Heart left ventricle (tissue), 13 donors: Measurements from ENCODE around the gene CACNA1S.

ENCODE experiments used
- POLR2A ChIP-seq, 2 donors: fragments of 450-650 bp; IDR thresholded peaks; one replicate each; pipeline ENCODE4 v1.6.1; 2017; ENCODE audit warnings: antibody characterized with exemption in 2 of 2, mild to moderate bottlenecking in 2 of 2, moderate library complexity in 2 of 2
- TF ChIP-seq, protein P1 (sequence below), 12 donors: fragments of 200-600 bp; sonication (generic) in 4 of 12; IDR thresholded peaks; one replicate each; pipeline versions ENCODE4 v1.5.0 to v1.8.0; 2018 to 2022; ENCODE audit warnings: antibody characterized with exemption in 12 of 12, mild to moderate bottlenecking in 5 of 12
- donor health status: ischemic (EF 13 %, LVEDD 7.1; RV severe dilation, severe dysfunction).
- donor health status: DM: no; HTN: yes; CAD: no.
- donor health status: DM: no; HTN: no; CAD: no.
- donor health status: ischemic (EF 25% LVEDD 6.9; RV normal size, moderate dysfunction).
- donor health status: ischemic (EF 25% LVEDD 5.7; RV mildly dilated, moderate dysfunction).
- donor health status: ischemic (EF 35%, LVEDD 5.7; RV mildly dilated, moderate dysfunction).
- donor health status: nonischemic (EF 11% LVEDD 7.7; RV severe dilation, severe dysfunction).
- donor health status: DM: yes; HTN: yes; CAD: no.
- donor health status: PGD.
- donor health status: ischemic (EF 29% LVEDD 5.4; RV normal size, mild dysfunction).
- donor health status: nonischemic (EF 23%, LVEDD 6.1; RV moderate dilation, normal function).

DNA sequence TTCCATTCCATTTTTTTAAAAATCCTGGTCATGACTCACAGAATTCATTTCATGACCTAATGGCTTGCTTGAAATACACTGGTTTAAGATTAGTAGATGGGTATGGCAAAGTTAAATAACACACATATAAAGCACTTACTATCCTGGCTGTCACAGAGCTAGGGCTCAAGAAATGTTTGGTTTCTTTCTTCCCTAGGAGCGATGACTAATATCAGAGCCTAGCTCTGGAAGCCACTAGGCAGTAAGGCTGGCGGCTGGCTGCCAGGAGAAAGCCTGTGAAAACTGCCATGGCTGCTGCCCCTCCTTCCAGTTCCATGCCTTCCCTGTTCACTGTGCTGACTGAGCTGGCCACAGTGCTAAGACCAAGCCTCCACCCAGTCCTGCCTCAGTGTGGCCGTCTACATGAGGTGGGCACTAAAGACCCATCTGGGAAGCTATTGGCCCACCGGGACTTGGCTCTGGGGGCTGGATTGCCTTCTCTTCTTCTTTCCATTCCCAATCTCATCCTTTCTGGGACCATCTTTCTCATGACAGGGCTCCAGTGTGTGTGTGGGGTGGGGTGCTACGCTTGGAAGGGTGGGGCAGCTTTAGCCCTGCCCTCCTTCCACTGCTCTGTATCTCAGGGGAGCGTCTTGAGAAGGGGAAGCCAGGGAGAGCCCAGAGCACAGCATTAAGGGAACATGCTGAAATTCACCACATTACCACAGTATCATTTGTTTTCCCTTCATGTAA, 25.5 kb upstream of the CACNA1S start:
- TF ChIP-seq, protein P1, sequence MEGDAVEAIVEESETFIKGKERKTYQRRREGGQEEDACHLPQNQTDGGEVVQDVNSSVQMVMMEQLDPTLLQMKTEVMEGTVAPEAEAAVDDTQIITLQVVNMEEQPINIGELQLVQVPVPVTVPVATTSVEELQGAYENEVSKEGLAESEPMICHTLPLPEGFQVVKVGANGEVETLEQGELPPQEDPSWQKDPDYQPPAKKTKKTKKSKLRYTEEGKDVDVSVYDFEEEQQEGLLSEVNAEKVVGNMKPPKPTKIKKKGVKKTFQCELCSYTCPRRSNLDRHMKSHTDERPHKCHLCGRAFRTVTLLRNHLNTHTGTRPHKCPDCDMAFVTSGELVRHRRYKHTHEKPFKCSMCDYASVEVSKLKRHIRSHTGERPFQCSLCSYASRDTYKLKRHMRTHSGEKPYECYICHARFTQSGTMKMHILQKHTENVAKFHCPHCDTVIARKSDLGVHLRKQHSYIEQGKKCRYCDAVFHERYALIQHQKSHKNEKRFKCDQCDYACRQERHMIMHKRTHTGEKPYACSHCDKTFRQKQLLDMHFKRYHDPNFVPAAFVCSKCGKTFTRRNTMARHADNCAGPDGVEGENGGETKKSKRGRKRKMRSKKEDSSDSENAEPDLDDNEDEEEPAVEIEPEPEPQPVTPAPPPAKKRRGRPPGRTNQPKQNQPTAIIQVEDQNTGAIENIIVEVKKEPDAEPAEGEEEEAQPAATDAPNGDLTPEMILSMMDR (IDR thresholded peaks at IDR 0.05) = no peak
- no peak for TF ChIP-seq POLR2A (IDR thresholded peaks at IDR 0.05)
